HEK293 (cell line): ENCODE measurements around the gene CHN2.

ENCODE experiments used
- CTCF ChIA-PET: fragments of 350-600 bp; formaldehyde crosslinking; extraction: SDS; loops from one replicate; lab custom pipeline; 2021; ENCODE audit warnings: antibody characterized with exemption; lab: Yijun Ruan, JAX
- POLR2A ChIA-PET: fragments of 300-600 bp; formaldehyde crosslinking; extraction: SDS; loops from one replicate; lab custom pipeline; 2020; ENCODE audit warnings: antibody characterized with exemption, inconsistent platforms; lab: Yijun Ruan, JAX
- H3K27ac ChIP-seq: fragments of 200-500 bp; sonication (Bioruptor generic); 2 replicates; pipeline ENCODE4 v1.5.1; 2014; ENCODE audit warnings: low read depth, low read length, control low read depth, inconsistent platforms; ENCODE audit errors: extremely low read depth
- H3K36me3 ChIP-seq, 2 experiments: fragments of 200-500 bp in 1 of 2; sonication (Bioruptor generic) in 1 of 2; 1 replicate in 1 of 2; 2 replicates in 1 of 2; pipeline ENCODE4 v1.5.1; 2014 to 2017; ENCODE audit warnings: inconsistent platforms in 2 of 2, low read length in 2 of 2; ENCODE audit not compliant: control insufficient read depth in 2 of 2, insufficient read depth in 1 of 2
- H3K4me1 ChIP-seq: fragments of 200-500 bp; sonication (Bioruptor generic); 2 replicates; pipeline ENCODE4 v1.5.1; 2014; ENCODE audit warnings: mild to moderate bottlenecking, low read length, inconsistent platforms; ENCODE audit not compliant: control insufficient read depth, insufficient read depth
- H3K4me3 ChIP-seq: 2 replicates; pipeline ENCODE4 v1.5.1; 2011; ENCODE audit warnings: low read depth, mild to moderate bottlenecking, control low read depth, low read length, moderate library complexity
- H3K9me3 ChIP-seq: fragments of 200-500 bp; sonication (Bioruptor generic); 2 replicates; pipeline ENCODE4 v1.5.1; 2014; ENCODE audit warnings: low read depth, low read length, inconsistent platforms; ENCODE audit not compliant: control insufficient read depth, insufficient read depth
- BCL11A ChIP-seq: fragments of 450-650 bp; formaldehyde crosslinking; IDR thresholded peaks from 2 replicates; pipeline ENCODE4 v1.5.1; 2016; ENCODE audit warnings: low read depth, missing biosample characterization, missing genetic modification characterization
- GLIS1 ChIP-seq: fragments of 450-650 bp; formaldehyde crosslinking; IDR thresholded peaks from 2 replicates; pipeline ENCODE4 v1.5.1; 2016; ENCODE audit warnings: missing biosample characterization, missing genetic modification characterization
- PRDM1 ChIP-seq: fragments of 450-650 bp; formaldehyde crosslinking; IDR thresholded peaks from 2 replicates; pipeline ENCODE4; 2016; ENCODE audit warnings: missing biosample characterization, missing genetic modification characterization
- SP7 ChIP-seq: fragments of 450-650 bp; formaldehyde crosslinking; IDR thresholded peaks from 2 replicates; pipeline ENCODE4 v1.5.1; 2016; ENCODE audit warnings: missing biosample characterization, missing genetic modification characterization
- ZBTB48 ChIP-seq: fragments of 450-650 bp; formaldehyde crosslinking; IDR thresholded peaks from 2 replicates; pipeline ENCODE4 v1.5.1; 2016; ENCODE audit warnings: missing biosample characterization, missing genetic modification characterization
- ZFP41 ChIP-seq: fragments of 450-650 bp; formaldehyde crosslinking; IDR thresholded peaks from 2 replicates; pipeline ENCODE4 v1.5.1; 2016; ENCODE audit warnings: missing biosample characterization, missing genetic modification characterization, borderline replicate concordance
- ZNF140 ChIP-seq: fragments of 450-650 bp; formaldehyde crosslinking; IDR thresholded peaks from 2 replicates; pipeline ENCODE4 v1.5.1; 2016; ENCODE audit warnings: missing biosample characterization, missing genetic modification characterization
- ZNF155 ChIP-seq: fragments of 450-650 bp; formaldehyde crosslinking; IDR thresholded peaks from 2 replicates; pipeline ENCODE4 v1.5.1; 2016; ENCODE audit warnings: missing biosample characterization, missing genetic modification characterization
- ZNF324 ChIP-seq: fragments of 450-650 bp; formaldehyde crosslinking; IDR thresholded peaks from 2 replicates; pipeline ENCODE4 v1.5.1; 2016; ENCODE audit warnings: missing biosample characterization, missing genetic modification characterization
- ZNF354C ChIP-seq: fragments of 450-650 bp; formaldehyde crosslinking; IDR thresholded peaks from 2 replicates; pipeline ENCODE4 v1.5.1; 2016; ENCODE audit warnings: missing biosample characterization, missing genetic modification characterization, low read depth, borderline replicate concordance
- ZNF560 ChIP-seq: fragments of 450-650 bp; formaldehyde crosslinking; IDR thresholded peaks from 2 replicates; pipeline ENCODE4 v1.5.1; 2017; ENCODE audit warnings: missing biosample characterization, missing genetic modification characterization, borderline replicate concordance
- ZNF585B ChIP-seq: fragments of 450-650 bp; formaldehyde crosslinking; IDR thresholded peaks from 2 replicates; pipeline ENCODE4 v1.5.1; 2016; ENCODE audit warnings: missing biosample characterization, missing genetic modification characterization
- ZNF701 ChIP-seq: fragments of 450-650 bp; formaldehyde crosslinking; IDR thresholded peaks from 2 replicates; pipeline ENCODE4 v1.5.1; 2016; ENCODE audit warnings: missing biosample characterization, missing genetic modification characterization
- TF ChIP-seq, protein P1 (sequence below): fragments of 450-650 bp; formaldehyde crosslinking; IDR thresholded peaks from 2 replicates; pipeline ENCODE4 v1.5.1; 2016; ENCODE audit warnings: missing biosample characterization, missing genetic modification characterization
- TF ChIP-seq, protein P2 (sequence below): fragments of 450-650 bp; formaldehyde crosslinking; conservative IDR thresholded peaks from 2 replicates; pipeline ENCODE4 v1.5.1; 2016; ENCODE audit warnings: low read depth, missing biosample characterization, missing genetic modification characterization
- TF ChIP-seq, protein P3 (sequence below): fragments of 450-650 bp; formaldehyde crosslinking; IDR thresholded peaks from 2 replicates; pipeline ENCODE4 v1.5.1; 2016; ENCODE audit warnings: missing biosample characterization, missing genetic modification characterization
- TF ChIP-seq, protein P4 (sequence below): fragments of 450-650 bp; formaldehyde crosslinking; IDR thresholded peaks from 2 replicates; pipeline ENCODE4 v1.5.1; 2016; ENCODE audit warnings: missing biosample characterization, missing genetic modification characterization
- TF ChIP-seq, protein P5 (sequence below): fragments of 450-650 bp; formaldehyde crosslinking; IDR thresholded peaks from 2 replicates; pipeline ENCODE4 v1.5.1; 2017; ENCODE audit warnings: missing biosample characterization, missing genetic modification characterization
- TF ChIP-seq, protein P6 (sequence below): fragments of 450-650 bp; formaldehyde crosslinking; IDR thresholded peaks from 2 replicates; pipeline ENCODE4 v1.5.1; 2016; ENCODE audit warnings: missing biosample characterization, missing genetic modification characterization
- TF ChIP-seq, protein P7 (sequence below): fragments of 450-650 bp; formaldehyde crosslinking; IDR thresholded peaks from 2 replicates; pipeline ENCODE4 v1.5.1; 2017; ENCODE audit warnings: missing biosample characterization, missing genetic modification characterization

The CHN2 gene

DNA sequence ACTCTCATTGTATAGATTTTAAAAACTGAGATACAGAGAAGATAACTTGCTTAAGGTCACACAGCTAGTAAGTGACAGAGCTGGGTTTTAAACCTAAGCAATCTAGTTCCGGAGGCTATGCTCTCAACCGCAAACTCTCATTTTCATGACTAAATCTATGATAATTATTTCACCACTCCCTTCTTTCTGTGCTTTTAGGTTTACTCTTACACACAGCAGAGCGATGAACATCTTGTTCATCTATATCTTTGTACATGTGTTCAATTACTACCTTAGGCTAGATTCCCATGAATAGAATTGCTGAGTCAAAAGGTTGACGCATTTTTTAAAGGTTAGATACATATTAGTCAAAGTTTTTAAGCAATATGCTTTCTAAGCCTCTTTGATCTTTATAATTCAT, 154.8 kb downstream of the CHN2 start:
- Histone ChIP-seq H3K4me1 (peaks cover 9% of the 10 kb centered on the region), H3K4me3 (no peak overlapping the region), H3K9me3 (no peaks in the 10 kb centered on the region), H3K27ac (no peak overlapping the region), H3K36me3 (no peaks in the 10 kb centered on the region)
- TF ChIP-seq ZNF701 (tag by site-specific recombination) (no peak), ZNF585B (tag by site-specific recombination) (no peak), ZNF140 (tag by site-specific recombination) (no peak), ZFP41 (tag by site-specific recombination) (no peak), ZBTB48 (no peak), GLIS1 (tag by site-specific recombination) (no peak), ZNF560 (tag by site-specific recombination) (no peak)
- TF ChIP-seq, protein P1, sequence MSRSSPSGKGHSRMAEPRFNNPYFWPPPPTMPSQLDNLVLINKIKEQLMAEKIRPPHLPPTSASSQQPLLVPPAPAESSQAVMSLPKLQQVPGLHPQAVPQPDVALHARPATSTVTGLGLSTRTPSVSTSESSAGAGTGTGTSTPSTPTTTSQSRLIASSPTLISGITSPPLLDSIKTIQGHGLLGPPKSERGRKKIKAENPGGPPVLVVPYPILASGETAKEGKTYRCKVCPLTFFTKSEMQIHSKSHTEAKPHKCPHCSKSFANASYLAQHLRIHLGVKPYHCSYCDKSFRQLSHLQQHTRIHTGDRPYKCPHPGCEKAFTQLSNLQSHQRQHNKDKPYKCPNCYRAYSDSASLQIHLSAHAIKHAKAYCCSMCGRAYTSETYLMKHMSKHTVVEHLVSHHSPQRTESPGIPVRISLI (tag by site-specific recombination), result no peak
- TF ChIP-seq, protein P2, sequence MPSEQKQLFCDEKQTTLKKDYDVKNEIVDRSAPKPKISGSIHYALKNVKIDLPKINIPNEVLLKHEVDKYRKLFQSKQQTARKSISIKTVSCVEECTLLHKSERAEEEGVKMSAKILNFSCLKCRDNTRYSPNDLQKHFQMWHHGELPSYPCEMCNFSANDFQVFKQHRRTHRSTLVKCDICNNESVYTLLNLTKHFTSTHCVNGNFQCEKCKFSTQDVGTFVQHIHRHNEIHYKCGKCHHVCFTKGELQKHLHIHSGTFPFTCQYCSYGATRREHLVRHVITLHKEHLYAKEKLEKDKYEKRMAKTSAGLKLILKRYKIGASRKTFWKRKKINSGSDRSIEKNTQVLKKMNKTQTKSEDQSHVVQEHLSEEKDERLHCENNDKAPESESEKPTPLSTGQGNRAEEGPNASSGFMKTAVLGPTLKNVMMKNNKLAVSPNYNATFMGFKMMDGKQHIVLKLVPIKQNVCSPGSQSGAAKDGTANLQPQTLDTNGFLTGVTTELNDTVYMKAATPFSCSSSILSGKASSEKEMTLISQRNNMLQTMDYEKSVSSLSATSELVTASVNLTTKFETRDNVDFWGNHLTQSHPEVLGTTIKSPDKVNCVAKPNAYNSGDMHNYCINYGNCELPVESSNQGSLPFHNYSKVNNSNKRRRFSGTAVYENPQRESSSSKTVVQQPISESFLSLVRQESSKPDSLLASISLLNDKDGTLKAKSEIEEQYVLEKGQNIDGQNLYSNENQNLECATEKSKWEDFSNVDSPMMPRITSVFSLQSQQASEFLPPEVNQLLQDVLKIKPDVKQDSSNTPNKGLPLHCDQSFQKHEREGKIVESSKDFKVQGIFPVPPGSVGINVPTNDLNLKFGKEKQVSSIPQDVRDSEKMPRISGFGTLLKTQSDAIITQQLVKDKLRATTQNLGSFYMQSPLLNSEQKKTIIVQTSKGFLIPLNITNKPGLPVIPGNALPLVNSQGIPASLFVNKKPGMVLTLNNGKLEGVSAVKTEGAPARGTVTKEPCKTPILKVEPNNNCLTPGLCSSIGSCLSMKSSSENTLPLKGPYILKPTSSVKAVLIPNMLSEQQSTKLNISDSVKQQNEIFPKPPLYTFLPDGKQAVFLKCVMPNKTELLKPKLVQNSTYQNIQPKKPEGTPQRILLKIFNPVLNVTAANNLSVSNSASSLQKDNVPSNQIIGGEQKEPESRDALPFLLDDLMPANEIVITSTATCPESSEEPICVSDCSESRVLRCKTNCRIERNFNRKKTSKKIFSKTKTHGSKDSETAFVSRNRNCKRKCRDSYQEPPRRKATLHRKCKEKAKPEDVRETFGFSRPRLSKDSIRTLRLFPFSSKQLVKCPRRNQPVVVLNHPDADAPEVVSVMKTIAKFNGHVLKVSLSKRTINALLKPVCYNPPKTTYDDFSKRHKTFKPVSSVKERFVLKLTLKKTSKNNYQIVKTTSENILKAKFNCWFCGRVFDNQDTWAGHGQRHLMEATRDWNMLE (tag by site-specific recombination), result no peak
- TF ChIP-seq, protein P3, sequence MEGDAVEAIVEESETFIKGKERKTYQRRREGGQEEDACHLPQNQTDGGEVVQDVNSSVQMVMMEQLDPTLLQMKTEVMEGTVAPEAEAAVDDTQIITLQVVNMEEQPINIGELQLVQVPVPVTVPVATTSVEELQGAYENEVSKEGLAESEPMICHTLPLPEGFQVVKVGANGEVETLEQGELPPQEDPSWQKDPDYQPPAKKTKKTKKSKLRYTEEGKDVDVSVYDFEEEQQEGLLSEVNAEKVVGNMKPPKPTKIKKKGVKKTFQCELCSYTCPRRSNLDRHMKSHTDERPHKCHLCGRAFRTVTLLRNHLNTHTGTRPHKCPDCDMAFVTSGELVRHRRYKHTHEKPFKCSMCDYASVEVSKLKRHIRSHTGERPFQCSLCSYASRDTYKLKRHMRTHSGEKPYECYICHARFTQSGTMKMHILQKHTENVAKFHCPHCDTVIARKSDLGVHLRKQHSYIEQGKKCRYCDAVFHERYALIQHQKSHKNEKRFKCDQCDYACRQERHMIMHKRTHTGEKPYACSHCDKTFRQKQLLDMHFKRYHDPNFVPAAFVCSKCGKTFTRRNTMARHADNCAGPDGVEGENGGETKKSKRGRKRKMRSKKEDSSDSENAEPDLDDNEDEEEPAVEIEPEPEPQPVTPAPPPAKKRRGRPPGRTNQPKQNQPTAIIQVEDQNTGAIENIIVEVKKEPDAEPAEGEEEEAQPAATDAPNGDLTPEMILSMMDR (tag by site-specific recombination), result no peak
- TF ChIP-seq, protein P4, sequence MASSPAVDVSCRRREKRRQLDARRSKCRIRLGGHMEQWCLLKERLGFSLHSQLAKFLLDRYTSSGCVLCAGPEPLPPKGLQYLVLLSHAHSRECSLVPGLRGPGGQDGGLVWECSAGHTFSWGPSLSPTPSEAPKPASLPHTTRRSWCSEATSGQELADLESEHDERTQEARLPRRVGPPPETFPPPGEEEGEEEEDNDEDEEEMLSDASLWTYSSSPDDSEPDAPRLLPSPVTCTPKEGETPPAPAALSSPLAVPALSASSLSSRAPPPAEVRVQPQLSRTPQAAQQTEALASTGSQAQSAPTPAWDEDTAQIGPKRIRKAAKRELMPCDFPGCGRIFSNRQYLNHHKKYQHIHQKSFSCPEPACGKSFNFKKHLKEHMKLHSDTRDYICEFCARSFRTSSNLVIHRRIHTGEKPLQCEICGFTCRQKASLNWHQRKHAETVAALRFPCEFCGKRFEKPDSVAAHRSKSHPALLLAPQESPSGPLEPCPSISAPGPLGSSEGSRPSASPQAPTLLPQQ, result no peak
- CTCF ChIA-PET, result interaction anchor here (0.7 kb wide), 2 partner anchors 347 to 1255 kb away, joined by 4 read pairs; no protein-coding TSS in a partner anchor
- POLR2A ChIA-PET, result no interaction called here

DNA sequence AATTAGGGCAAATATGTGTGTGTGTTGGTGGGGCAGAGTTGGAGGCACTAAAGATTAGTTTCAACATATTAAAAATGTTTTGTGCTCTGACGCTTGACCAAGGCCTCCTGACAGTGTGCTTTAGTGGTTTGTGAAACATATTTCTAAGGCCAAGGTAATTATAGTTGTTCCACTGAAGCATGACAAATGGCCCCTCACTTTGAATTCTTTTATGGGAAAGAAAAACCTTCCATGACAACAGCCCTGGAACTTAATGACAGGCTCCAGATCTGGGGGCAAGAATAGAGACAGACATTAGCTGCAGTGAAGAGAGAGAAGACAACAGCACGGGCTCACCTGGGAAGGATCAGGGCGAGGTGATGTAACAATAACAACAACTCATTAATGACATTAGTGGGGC, 155.8 kb downstream of the CHN2 start:
- peaks cover 9% of the 10 kb centered on the region for H3K4me1 ChIP-seq
- no peaks in the 10 kb centered on the region for H3K9me3 ChIP-seq
- H3K27ac ChIP-seq, result no peak overlapping the region; the same call in 1 of the 2 replicates
- POLR2A ChIA-PET, result no interaction called here
- CTCF ChIA-PET, result interaction anchor here (0.6 to 1.3 kb wide), 4 partner anchors 38 to 1256 kb away, joined by 3 to 4 read pairs (median 4); no protein-coding TSS in a partner anchor
- no peaks in the 10 kb centered on the region for H3K36me3 ChIP-seq
- no peak overlapping the region for H3K4me3 ChIP-seq
- TF ChIP-seq SP7 (tag by site-specific recombination), result peak; percentile 98
- TF ChIP-seq, protein P5, sequence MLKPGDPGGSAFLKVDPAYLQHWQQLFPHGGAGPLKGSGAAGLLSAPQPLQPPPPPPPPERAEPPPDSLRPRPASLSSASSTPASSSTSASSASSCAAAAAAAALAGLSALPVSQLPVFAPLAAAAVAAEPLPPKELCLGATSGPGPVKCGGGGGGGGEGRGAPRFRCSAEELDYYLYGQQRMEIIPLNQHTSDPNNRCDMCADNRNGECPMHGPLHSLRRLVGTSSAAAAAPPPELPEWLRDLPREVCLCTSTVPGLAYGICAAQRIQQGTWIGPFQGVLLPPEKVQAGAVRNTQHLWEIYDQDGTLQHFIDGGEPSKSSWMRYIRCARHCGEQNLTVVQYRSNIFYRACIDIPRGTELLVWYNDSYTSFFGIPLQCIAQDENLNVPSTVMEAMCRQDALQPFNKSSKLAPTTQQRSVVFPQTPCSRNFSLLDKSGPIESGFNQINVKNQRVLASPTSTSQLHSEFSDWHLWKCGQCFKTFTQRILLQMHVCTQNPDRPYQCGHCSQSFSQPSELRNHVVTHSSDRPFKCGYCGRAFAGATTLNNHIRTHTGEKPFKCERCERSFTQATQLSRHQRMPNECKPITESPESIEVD, result peak; percentile 79
- TF ChIP-seq, protein P6, sequence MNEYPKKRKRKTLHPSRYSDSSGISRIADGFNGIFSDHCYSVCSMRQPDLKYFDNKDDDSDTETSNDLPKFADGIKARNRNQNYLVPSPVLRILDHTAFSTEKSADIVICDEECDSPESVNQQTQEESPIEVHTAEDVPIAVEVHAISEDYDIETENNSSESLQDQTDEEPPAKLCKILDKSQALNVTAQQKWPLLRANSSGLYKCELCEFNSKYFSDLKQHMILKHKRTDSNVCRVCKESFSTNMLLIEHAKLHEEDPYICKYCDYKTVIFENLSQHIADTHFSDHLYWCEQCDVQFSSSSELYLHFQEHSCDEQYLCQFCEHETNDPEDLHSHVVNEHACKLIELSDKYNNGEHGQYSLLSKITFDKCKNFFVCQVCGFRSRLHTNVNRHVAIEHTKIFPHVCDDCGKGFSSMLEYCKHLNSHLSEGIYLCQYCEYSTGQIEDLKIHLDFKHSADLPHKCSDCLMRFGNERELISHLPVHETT, result no peak
- TF ChIP-seq ZNF155, result no peak
- no peak for TF ChIP-seq BCL11A (tag by site-specific recombination)
- TF ChIP-seq, protein P7, sequence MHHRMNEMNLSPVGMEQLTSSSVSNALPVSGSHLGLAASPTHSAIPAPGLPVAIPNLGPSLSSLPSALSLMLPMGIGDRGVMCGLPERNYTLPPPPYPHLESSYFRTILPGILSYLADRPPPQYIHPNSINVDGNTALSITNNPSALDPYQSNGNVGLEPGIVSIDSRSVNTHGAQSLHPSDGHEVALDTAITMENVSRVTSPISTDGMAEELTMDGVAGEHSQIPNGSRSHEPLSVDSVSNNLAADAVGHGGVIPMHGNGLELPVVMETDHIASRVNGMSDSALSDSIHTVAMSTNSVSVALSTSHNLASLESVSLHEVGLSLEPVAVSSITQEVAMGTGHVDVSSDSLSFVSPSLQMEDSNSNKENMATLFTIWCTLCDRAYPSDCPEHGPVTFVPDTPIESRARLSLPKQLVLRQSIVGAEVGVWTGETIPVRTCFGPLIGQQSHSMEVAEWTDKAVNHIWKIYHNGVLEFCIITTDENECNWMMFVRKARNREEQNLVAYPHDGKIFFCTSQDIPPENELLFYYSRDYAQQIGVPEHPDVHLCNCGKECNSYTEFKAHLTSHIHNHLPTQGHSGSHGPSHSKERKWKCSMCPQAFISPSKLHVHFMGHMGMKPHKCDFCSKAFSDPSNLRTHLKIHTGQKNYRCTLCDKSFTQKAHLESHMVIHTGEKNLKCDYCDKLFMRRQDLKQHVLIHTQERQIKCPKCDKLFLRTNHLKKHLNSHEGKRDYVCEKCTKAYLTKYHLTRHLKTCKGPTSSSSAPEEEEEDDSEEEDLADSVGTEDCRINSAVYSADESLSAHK, result peak; percentile 54; the same call in 1 of the 2 replicates
- no peak for TF ChIP-seq ZNF354C (tag by site-specific recombination)
- no peak for TF ChIP-seq PRDM1 (tag by site-specific recombination)
- TF ChIP-seq ZNF324 (tag by site-specific recombination), result no peak
